ENCODE data around the gene CLSTN2. TPM values are rescaled to one million over a fixed set of nuclear protein-coding genes. Genes with fewer than 3 reads are reported as not detected.
A peak's percentile ranks its signal among the peaks of the same experiment; 100 is the strongest.

The CLSTN2 gene
- total RNA-seq, 1 experiment from 2014 or later: 0.68 TPM

GRCh38 chr3:140470211-140470610 is 535.2 kb downstream of the CLSTN2 start:
- Histone ChIP-seq H3K9ac (ENCODE audit: extremely low read depth, insufficient read length, low read length) (no peak overlapping the region), H3K4me1 (ENCODE audit: insufficient read depth, low read length) (no peaks in the 10 kb centered on the region; the same call in 1 of the 2 replicates), H3K18ac (ENCODE audit: insufficient read length, low read depth, low read length) (no peak overlapping the region), H2BK12ac (ENCODE audit: insufficient read length, low read depth, low read length) (no peak overlapping the region), H4K91ac (ENCODE audit: insufficient read length, low read depth, low read length) (no peak overlapping the region), H3T11ph (ENCODE audit: low read length) (no peak overlapping the region), H4K20me1 (ENCODE audit: control insufficient read depth, insufficient read depth, insufficient read length) (no peaks in the 10 kb centered on the region), H2BK15ac (ENCODE audit: low read depth, low read length) (no peak overlapping the region), H2BK5ac (ENCODE audit: insufficient read length, low read length) (no peak overlapping the region), H3K27ac (ENCODE audit: insufficient read length, low read depth, low read length) (no peak overlapping the region), H4K8ac (replicated peaks; ENCODE audit: insufficient read length, low read depth, low read length) (no peak overlapping the region), H3K9me3 (ENCODE audit: control insufficient read depth, low read depth, low read length) (no peaks in the 10 kb centered on the region), H3K27me3 (ENCODE audit: insufficient read depth, low read length) (no peaks in the 10 kb centered on the region), H2BK20ac (ENCODE audit: low read depth, low read length, poor library complexity, severe bottlenecking) (no peak overlapping the region), H2AK5ac (ENCODE audit: insufficient read length, low read length) (no peak overlapping the region), H3K79me1 (ENCODE audit: insufficient read depth, low read depth, low read length, poor library complexity, severe bottlenecking) (no peaks in the 10 kb centered on the region), H3K79me2 (ENCODE audit: insufficient read depth, low read length) (no peaks in the 10 kb centered on the region), H3K14ac (ENCODE audit: insufficient read depth, low read length) (no peak overlapping the region), H3K4me2 (ENCODE audit: insufficient read depth, insufficient read length, low read length) (no peak overlapping the region), H3K4ac (ENCODE audit: low read depth, low read length) (no peak overlapping the region), H3K23me2 (ENCODE audit: insufficient read length, low read depth, low read length, poor library complexity, severe bottlenecking) (no peaks in the 10 kb centered on the region), H2AFZ (ENCODE audit: low read length) (no peak overlapping the region), H2BK120ac (ENCODE audit: low read depth, low read length, poor library complexity, severe bottlenecking) (no peak overlapping the region), H3K23ac (ENCODE audit: insufficient read length, low read depth, low read length) (no peak overlapping the region), H4K5ac (ENCODE audit: insufficient read length, low read depth, low read length) (no peak overlapping the region), H3K56ac (ENCODE audit: insufficient read length, low read depth, low read length) (no peak overlapping the region)
- peaks cover 24% of the 10 kb centered on the region for H3K27me3 Mint-ChIP-seq (ENCODE audit: low read depth)
- peak overlapping the region in 1 of 2 experiments; percentile 18; a peak in 1 of 5 replicates for H3K4me3 Mint-ChIP-seq
- H3K9me3 Mint-ChIP-seq: no peaks in the 10 kb centered on the region; a peak in 1 of 5 replicates
- no CpG with 5 or more reads among the region's 4 CpGs for WGBS (ENCODE audit: extremely low coverage, insufficient read length, low lambda C conversion rate)
- peak overlapping the region; percentile 2 to 45 (median 8); a peak in 1 of 7 replicates for H3K27ac Mint-ChIP-seq
- peak; percentile 44 for DNase-seq
- peaks cover 30 to 39% of the 10 kb centered on the region in 2 experiments for H3K4me1 Mint-ChIP-seq
- H3K36me3 Mint-ChIP-seq (ENCODE audit: insufficient read depth in 1 of 3, low read depth in 3 of 3): no peaks in the 10 kb centered on the region; a peak in 2 of 7 replicates
- TF ChIP-seq, protein P1, sequence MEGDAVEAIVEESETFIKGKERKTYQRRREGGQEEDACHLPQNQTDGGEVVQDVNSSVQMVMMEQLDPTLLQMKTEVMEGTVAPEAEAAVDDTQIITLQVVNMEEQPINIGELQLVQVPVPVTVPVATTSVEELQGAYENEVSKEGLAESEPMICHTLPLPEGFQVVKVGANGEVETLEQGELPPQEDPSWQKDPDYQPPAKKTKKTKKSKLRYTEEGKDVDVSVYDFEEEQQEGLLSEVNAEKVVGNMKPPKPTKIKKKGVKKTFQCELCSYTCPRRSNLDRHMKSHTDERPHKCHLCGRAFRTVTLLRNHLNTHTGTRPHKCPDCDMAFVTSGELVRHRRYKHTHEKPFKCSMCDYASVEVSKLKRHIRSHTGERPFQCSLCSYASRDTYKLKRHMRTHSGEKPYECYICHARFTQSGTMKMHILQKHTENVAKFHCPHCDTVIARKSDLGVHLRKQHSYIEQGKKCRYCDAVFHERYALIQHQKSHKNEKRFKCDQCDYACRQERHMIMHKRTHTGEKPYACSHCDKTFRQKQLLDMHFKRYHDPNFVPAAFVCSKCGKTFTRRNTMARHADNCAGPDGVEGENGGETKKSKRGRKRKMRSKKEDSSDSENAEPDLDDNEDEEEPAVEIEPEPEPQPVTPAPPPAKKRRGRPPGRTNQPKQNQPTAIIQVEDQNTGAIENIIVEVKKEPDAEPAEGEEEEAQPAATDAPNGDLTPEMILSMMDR (conservative IDR thresholded peaks at IDR 0.05): no peak

All from H9 (cell line).